Colonic mucosa (tissue), 4 donors: ENCODE results near the gene COL6A2. TPM values are rescaled to one million over a fixed set of nuclear protein-coding genes. Genes with fewer than 3 reads are reported as not detected.
"Not testable (repeated sequence)": the region's sequence is repeated elsewhere in the genome, so short reads cannot be mapped to it uniquely, and the experiment has no call there.

Experiments used
- DNase-seq: peaks from one replicate; pipeline ENCODE4 v3.0.0-alpha.2; 2020
- H3K27ac ChIP-seq: fragments of 200-600 bp; one replicate; pipeline ENCODE4 v1.8.0; 2021
- H3K27me3 ChIP-seq: fragments of 200-600 bp; one replicate; pipeline ENCODE4 v1.8.0; 2021
- H3K36me3 ChIP-seq: fragments of 200-600 bp; one replicate; pipeline ENCODE4 v1.8.0; 2021
- H3K4me1 ChIP-seq: fragments of 200-600 bp; one replicate; pipeline ENCODE4 v1.8.0; 2021; ENCODE audit warnings: mild to moderate bottlenecking
- H3K4me3 ChIP-seq: fragments of 200-600 bp; one replicate; pipeline ENCODE4 v1.8.0; 2021
- H3K9ac ChIP-seq, 2 donors: one replicate each; pipeline ENCODE4 v1.7.0; 2013; ENCODE audit warnings: control low read depth in 2 of 2, low read depth in 2 of 2, low read length in 2 of 2
- H3K9me3 ChIP-seq: fragments of 200-600 bp; one replicate; pipeline ENCODE4 v1.8.0; 2021
- intact Hi-C: fragments of 100-400 bp; cut with DNase I; formaldehyde crosslinking; loops from one replicate; pipeline ENCODE4 v1.14.1; 2022
- total RNA-seq, 2 donors: library from RNA; stranded (reverse); fragmentation: NEBNext Ultra II Directional in 1 of 2; extraction: Animal tissue kit (Norgen Biotek cat#: 25700) in 1 of 2; gene quantifications; one replicate each; pipeline ENCODE4 v1.2.1, GENCODE V29; 2021
- TF ChIP-seq, protein P1 (sequence below): fragments of 200-600 bp; IDR thresholded peaks from one replicate; pipeline ENCODE4 v1.8.0; 2022; ENCODE audit warnings: antibody characterized with exemption, mild to moderate bottlenecking
- donor health status: healthy.
- donor health status: DM: no; HTN: no; CAD: no.
- donor health status: DM: no; HTN: no; CAD: no.

Gene COL6A2
- total RNA-seq, 2 donors from 2014 or later: 55.7 to 190 TPM

DNA sequence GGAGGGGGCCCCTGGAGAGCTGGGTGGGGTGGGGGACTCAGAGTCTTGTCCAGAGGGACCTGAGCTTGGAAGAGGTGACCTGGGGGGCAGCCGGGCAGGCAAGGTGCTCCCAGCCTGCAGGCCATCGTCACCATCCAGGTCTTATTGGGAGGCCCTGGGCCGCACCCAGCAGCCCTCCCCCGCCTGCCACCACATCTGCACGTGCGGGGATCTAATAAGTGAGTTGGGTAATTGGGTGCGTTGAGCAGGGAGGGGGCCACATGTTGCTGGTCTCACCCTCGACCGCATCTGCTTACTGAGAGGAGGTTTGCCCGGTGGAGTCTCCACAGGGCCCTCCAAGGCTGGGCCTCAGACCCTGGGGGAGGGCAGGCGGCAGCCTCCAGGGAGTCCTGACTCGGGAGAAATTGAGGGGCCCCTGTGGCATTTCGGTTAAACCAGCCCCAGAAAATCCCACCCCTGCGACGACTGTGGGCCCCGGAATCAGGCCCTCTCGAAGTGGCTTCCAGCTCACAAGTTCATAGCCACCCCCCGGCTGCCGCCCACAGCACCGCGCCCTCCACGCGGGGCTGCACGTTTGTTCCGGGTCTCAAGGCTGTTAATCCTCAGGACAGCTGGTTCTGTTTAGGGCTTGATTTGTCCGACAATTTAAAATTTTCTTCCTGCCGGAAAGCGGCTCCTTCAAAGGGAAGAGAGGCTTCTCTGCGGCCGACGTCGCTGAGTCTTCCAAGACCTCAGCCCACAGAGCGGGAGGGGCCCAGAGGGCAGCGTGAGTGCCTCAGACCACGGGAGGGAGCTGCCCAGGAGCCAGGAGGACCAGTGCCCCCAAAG, 14.7 kb upstream of the COL6A2 start:
- no peak for DNase-seq
- Histone ChIP-seq H3K9ac (peak overlapping the region in 1 of 2 donors; percentile 35), H3K27me3 (no peaks in the 10 kb centered on the region), H3K4me1 (no peaks in the 10 kb centered on the region), H3K36me3 (no peaks in the 10 kb centered on the region), H3K9me3 (no peaks in the 10 kb centered on the region), H3K4me3 (no peak overlapping the region), H3K27ac (no peak overlapping the region)
- TF ChIP-seq, protein P1, sequence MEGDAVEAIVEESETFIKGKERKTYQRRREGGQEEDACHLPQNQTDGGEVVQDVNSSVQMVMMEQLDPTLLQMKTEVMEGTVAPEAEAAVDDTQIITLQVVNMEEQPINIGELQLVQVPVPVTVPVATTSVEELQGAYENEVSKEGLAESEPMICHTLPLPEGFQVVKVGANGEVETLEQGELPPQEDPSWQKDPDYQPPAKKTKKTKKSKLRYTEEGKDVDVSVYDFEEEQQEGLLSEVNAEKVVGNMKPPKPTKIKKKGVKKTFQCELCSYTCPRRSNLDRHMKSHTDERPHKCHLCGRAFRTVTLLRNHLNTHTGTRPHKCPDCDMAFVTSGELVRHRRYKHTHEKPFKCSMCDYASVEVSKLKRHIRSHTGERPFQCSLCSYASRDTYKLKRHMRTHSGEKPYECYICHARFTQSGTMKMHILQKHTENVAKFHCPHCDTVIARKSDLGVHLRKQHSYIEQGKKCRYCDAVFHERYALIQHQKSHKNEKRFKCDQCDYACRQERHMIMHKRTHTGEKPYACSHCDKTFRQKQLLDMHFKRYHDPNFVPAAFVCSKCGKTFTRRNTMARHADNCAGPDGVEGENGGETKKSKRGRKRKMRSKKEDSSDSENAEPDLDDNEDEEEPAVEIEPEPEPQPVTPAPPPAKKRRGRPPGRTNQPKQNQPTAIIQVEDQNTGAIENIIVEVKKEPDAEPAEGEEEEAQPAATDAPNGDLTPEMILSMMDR: no peak
- intact Hi-C loops: no loop called here

DNA sequence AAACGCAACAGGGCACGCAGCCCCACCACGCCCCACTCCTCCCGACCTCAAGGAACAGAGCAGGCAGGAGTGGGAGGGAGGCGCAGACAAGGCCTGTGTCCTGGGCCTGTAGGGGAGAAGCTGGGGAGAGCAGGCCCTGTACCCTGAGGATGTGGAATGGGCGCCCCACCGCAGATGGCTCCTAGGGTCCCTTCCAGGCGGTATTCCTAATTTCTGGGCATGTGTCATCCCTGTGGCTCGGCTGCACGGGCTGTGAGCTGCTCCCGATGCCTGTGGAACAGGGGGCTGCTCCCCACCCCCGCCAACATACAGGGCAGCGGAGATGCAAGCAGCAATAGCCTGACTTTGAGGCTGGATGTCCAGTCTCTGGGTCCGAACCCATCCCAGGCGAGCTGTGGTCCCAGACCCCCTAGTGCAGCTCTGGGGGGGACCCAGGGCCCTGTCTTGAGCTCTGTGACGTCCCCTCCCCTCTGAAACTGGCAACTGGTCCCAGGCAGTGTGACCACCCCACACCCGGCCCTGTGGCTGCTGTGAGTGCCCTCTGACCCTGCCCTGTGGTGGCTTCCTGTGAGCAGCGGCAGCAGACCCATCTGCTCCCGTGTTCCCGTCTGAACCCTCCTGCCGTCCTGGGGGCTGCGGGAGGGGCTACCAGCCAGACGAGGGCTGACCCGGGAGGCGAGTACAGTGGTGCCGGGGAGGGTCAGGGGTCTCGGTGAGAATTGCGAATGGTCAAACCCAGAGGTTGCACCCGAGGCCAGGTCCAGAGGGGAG, 13.9 kb upstream of the COL6A2 start:
- Histone ChIP-seq H3K9me3 (no peaks in the 10 kb centered on the region), H3K4me3 (no peak overlapping the region), H3K9ac (peak overlapping the region in 1 of 2 donors; percentile 35), H3K36me3 (no peaks in the 10 kb centered on the region), H3K27me3 (no peaks in the 10 kb centered on the region), H3K4me1 (no peaks in the 10 kb centered on the region), H3K27ac (no peak overlapping the region)
- TF ChIP-seq, protein P1: no peak
- no peak for DNase-seq
- intact Hi-C loops: no loop called here

DNA sequence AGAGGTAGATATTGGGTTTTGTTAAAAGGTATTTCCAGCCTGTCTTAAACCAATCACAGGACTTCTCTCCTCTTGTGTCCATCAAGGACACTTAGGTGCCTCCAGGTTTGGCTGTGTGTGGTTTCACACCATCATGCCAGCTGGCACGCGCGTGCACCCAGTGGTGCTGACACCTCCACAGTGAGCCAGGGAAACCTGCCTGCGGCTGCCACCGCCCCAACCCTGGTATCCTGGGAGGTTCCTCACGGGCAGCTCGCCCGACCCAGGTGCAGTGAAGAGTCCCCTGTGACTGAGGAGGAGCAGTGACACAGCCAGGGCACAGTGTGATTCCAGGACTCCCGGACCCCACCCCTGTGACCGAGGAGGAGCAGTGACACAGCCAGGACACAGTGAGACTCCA, 13.2 kb upstream of the COL6A2 start:
- TF ChIP-seq, protein P1: no peak
- intact Hi-C loops: no loop called here
- no peaks in the 10 kb centered on the region for H3K36me3 ChIP-seq
- no peaks in the 10 kb centered on the region for H3K9me3 ChIP-seq
- no peak overlapping the region for H3K27ac ChIP-seq
- no peak for DNase-seq
- no peaks in the 10 kb centered on the region for H3K4me1 ChIP-seq
- no peak overlapping the region for H3K9ac ChIP-seq
- no peaks in the 10 kb centered on the region for H3K27me3 ChIP-seq
- no peak overlapping the region for H3K4me3 ChIP-seq

DNA sequence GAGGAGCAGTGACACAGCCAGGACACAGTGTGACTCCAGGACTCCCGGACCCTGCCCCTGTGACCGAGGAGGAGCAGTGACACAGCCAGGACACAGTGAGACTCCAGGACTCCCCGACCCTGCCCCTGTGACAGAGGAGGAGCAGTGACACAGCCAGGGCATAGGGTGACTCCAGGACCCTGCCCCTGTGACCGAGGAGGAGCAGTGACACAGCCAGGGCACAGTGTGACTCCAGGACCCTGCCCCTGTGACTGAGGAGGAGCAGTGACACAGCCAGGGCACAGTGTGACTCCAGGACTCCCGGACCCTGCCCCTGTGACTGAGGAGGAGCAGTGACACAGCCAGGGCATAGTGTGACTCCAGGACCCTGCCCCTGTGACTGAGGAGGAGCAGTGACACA, 12.7 kb upstream of the COL6A2 start:
- H3K27ac ChIP-seq, H3K4me1 ChIP-seq, intact Hi-C loops, H3K9me3 ChIP-seq, H3K9ac ChIP-seq, H3K27me3 ChIP-seq, DNase-seq, H3K4me3 ChIP-seq, H3K36me3 ChIP-seq: not testable (repeated sequence)

DNA sequence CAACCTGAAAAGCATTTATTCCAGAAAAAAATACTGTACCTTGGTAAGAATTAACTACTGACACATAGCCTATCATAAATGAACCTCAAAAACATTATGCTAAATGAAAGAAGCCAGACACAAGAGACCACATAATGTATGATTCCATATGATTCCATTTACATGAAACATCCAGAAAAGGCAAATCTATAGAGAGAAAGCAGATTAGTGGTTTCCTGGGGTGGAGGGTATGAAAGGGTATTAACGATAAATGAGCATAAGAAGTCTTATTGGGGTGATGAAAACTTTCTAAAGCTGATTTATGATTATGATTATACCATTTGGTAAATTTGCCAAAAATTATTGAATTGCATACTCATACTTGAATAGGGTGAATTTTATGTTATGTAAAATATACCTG, 10.3 kb upstream of the COL6A2 start:
- no peaks in the 10 kb centered on the region for H3K4me1 ChIP-seq
- no peak for DNase-seq
- no peak overlapping the region for H3K4me3 ChIP-seq
- H3K27ac ChIP-seq: no peak overlapping the region
- TF ChIP-seq, protein P1: no peak
- no peaks in the 10 kb centered on the region for H3K36me3 ChIP-seq
- no peaks in the 10 kb centered on the region for H3K27me3 ChIP-seq
- H3K9ac ChIP-seq: no peak overlapping the region
- intact Hi-C loops: no loop called here
- no peaks in the 10 kb centered on the region for H3K9me3 ChIP-seq

DNA sequence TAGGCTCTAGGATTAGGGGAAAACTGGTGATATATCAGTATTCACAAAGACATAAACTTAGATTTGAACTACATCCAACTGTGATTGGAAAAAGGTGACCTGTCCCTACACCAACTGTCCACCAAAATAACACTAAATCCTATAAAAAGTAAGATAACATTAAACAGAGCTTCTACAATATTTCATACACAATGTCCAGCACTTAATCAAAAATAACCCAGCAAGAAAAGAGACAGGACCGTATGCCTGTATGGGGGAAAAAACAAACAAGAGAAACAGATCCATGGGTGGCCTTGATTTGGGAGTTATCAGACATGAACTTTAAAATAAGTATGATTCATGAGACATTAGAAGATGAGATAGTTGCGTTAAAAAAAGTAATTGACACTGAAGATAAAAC, 9.7 kb upstream of the COL6A2 start:
- Histone ChIP-seq H3K27me3 (no peaks in the 10 kb centered on the region), H3K4me3 (no peak overlapping the region), H3K27ac (no peak overlapping the region), H3K9me3 (no peaks in the 10 kb centered on the region), H3K36me3 (no peaks in the 10 kb centered on the region), H3K9ac (no peak overlapping the region), H3K4me1 (no peaks in the 10 kb centered on the region)
- no peak for DNase-seq
- intact Hi-C loops: no loop called here
- TF ChIP-seq, protein P1: no peak
